ENCODE data around the gene ARSA.

GRCh38 chr22:50624347-50625130 lies 3.4 kb downstream of the ARSA start:
- TF ChIP-seq CTCF (IDR thresholded peaks at IDR 0.05; ENCODE audit: extremely low read depth in 1 of 2, insufficient read depth in 1 of 2, low read depth in 1 of 2, low read length in 2 of 2) (no peak), EZH2 (IDR thresholded peaks at IDR 0.05; ENCODE audit: borderline replicate concordance, low read depth, low read length, severe bottlenecking) (no peak), POLR2A (IDR thresholded peaks at IDR 0.05; ENCODE audit: low read depth, low read length) (no peak), POLR2AphosphoS5 (IDR thresholded peaks at IDR 0.05; ENCODE audit: insufficient read depth, low read depth, low read length) (no peak), MAX (IDR thresholded peaks at IDR 0.05; ENCODE audit: insufficient read depth, insufficient read length) (no peak), GATA2 (IDR thresholded peaks at IDR 0.05; ENCODE audit: insufficient read depth, insufficient read length, low read depth, low read length) (no peak)
